ENCODE data around the gene ERCC1. TPM values are rescaled to one million over a fixed set of nuclear protein-coding genes. Genes with fewer than 3 reads are reported as not detected.

Gene ERCC1
- total and polyA plus RNA-seq, 2 of the 13 experiments (the other 11 are each of a cell fraction or from before 2014, with no cell fraction given) = 40.0 to 66.4 TPM

- TF ChIP-seq, protein P1, sequence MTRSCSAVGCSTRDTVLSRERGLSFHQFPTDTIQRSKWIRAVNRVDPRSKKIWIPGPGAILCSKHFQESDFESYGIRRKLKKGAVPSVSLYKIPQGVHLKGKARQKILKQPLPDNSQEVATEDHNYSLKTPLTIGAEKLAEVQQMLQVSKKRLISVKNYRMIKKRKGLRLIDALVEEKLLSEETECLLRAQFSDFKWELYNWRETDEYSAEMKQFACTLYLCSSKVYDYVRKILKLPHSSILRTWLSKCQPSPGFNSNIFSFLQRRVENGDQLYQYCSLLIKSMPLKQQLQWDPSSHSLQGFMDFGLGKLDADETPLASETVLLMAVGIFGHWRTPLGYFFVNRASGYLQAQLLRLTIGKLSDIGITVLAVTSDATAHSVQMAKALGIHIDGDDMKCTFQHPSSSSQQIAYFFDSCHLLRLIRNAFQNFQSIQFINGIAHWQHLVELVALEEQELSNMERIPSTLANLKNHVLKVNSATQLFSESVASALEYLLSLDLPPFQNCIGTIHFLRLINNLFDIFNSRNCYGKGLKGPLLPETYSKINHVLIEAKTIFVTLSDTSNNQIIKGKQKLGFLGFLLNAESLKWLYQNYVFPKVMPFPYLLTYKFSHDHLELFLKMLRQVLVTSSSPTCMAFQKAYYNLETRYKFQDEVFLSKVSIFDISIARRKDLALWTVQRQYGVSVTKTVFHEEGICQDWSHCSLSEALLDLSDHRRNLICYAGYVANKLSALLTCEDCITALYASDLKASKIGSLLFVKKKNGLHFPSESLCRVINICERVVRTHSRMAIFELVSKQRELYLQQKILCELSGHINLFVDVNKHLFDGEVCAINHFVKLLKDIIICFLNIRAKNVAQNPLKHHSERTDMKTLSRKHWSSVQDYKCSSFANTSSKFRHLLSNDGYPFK (CRISPR knock-in tag; IDR thresholded peaks at IDR 0.05; ENCODE audit: borderline replicate concordance) = peak; percentile 19; the same call in 1 of the 2 replicates
- no peak for TF ChIP-seq HOXD1 (CRISPR knock-in tag; IDR thresholded peaks at IDR 0.05)
- TF ChIP-seq, protein P2, sequence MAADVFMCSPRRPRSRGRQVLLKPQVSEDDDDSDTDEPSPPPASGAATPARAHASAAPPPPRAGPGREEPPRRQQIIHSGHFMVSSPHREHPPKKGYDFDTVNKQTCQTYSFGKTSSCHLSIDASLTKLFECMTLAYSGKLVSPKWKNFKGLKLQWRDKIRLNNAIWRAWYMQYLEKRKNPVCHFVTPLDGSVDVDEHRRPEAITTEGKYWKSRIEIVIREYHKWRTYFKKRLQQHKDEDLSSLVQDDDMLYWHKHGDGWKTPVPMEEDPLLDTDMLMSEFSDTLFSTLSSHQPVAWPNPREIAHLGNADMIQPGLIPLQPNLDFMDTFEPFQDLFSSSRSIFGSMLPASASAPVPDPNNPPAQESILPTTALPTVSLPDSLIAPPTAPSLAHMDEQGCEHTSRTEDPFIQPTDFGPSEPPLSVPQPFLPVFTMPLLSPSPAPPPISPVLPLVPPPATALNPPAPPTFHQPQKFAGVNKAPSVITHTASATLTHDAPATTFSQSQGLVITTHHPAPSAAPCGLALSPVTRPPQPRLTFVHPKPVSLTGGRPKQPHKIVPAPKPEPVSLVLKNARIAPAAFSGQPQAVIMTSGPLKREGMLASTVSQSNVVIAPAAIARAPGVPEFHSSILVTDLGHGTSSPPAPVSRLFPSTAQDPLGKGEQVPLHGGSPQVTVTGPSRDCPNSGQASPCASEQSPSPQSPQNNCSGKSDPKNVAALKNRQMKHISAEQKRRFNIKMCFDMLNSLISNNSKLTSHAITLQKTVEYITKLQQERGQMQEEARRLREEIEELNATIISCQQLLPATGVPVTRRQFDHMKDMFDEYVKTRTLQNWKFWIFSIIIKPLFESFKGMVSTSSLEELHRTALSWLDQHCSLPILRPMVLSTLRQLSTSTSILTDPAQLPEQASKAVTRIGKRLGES (CRISPR knock-in tag; IDR thresholded peaks at IDR 0.05; ENCODE audit: borderline replicate concordance) = no peak
- TF ChIP-seq MIXL1 (CRISPR knock-in tag; IDR thresholded peaks at IDR 0.05) = no peak
- TF ChIP-seq ZFY (CRISPR knock-in tag; IDR thresholded peaks at IDR 0.05) = peak; percentile 80
- no peak for TF ChIP-seq SMAD3 (CRISPR knock-in tag; IDR thresholded peaks at IDR 0.05)
- peak; percentile 60; the same call in 1 of the 2 replicates for TF ChIP-seq GMEB1 (CRISPR knock-in tag; IDR thresholded peaks at IDR 0.05; ENCODE audit: borderline replicate concordance)
- no peak for TF ChIP-seq ZNF337 (CRISPR knock-in tag; IDR thresholded peaks at IDR 0.05; ENCODE audit: borderline replicate concordance, low read depth)
- no peak for TF ChIP-seq KDM4B (CRISPR knock-in tag; IDR thresholded peaks at IDR 0.05)
- no peak; the same call in 1 of the 2 replicates for TF ChIP-seq NR2F6 (IDR thresholded peaks at IDR 0.05)
- peak; percentile 57 for TF ChIP-seq NR2F6 (CRISPR knock-in tag; IDR thresholded peaks at IDR 0.05)
- no peak for TF ChIP-seq ZKSCAN5 (CRISPR knock-in tag; IDR thresholded peaks at IDR 0.05)
- peak; percentile 43; the same call in 1 of the 2 replicates for TF ChIP-seq NRL (CRISPR knock-in tag; IDR thresholded peaks at IDR 0.05; ENCODE audit: borderline replicate concordance)
- peak; percentile 88 for TF ChIP-seq ZNF629 (CRISPR knock-in tag; conservative IDR thresholded peaks at IDR 0.05)
- TF ChIP-seq USF2 (IDR thresholded peaks at IDR 0.05; ENCODE audit: low read depth, low read length) = no peak
- TF ChIP-seq USF2 (CRISPR knock-in tag; IDR thresholded peaks at IDR 0.05; ENCODE audit: borderline replicate concordance) = no peak
- TF ChIP-seq, protein P3, sequence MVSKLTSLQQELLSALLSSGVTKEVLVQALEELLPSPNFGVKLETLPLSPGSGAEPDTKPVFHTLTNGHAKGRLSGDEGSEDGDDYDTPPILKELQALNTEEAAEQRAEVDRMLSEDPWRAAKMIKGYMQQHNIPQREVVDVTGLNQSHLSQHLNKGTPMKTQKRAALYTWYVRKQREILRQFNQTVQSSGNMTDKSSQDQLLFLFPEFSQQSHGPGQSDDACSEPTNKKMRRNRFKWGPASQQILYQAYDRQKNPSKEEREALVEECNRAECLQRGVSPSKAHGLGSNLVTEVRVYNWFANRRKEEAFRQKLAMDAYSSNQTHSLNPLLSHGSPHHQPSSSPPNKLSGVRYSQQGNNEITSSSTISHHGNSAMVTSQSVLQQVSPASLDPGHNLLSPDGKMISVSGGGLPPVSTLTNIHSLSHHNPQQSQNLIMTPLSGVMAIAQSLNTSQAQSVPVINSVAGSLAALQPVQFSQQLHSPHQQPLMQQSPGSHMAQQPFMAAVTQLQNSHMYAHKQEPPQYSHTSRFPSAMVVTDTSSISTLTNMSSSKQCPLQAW (CRISPR knock-in tag; IDR thresholded peaks at IDR 0.05) = no peak
- TF ChIP-seq IRX3 (CRISPR knock-in tag; IDR thresholded peaks at IDR 0.05; ENCODE audit: borderline replicate concordance, low read depth) = no peak
- TF ChIP-seq ZNF510 (CRISPR knock-in tag; IDR thresholded peaks at IDR 0.05; ENCODE audit: low read depth) = no peak
Observed at GRCh38 chr19:45444318-45445041, 20.8 kb upstream of the ERCC1 start (continued).
